SU-DHL-6 (cell line): ENCODE data around the gene UPK2.

Source experiments
- H2AFZ ChIP-seq: fragments of 200-600 bp; sonication (generic); 2 replicates; pipeline ENCODE4 v1.6.1; 2014; ENCODE audit warnings: low read depth, mild to moderate bottlenecking, moderate library complexity, mixed read lengths, antibody characterized with exemption, low read length; ENCODE audit not compliant: severe bottlenecking
- H3F3A ChIP-seq: fragments of 200-600 bp; shearing (Covaris generic); 2 replicates; pipeline ENCODE4 v1.6.0; 2016; ENCODE audit warnings: antibody characterized with exemption, mild to moderate bottlenecking; ENCODE audit not compliant: insufficient read depth
- H3K27ac ChIP-seq: fragments of 200-600 bp; sonication (generic); 2 replicates; pipeline ENCODE4 v1.5.1; 2016; ENCODE audit warnings: low read depth, mild to moderate bottlenecking, low read length, moderate library complexity, mixed read lengths
- H3K27me3 ChIP-seq: fragments of 200-600 bp; sonication (generic), shearing (Covaris generic); 2 replicates; pipeline ENCODE4 v1.6.0; 2014; ENCODE audit warnings: mild to moderate bottlenecking, low read length
- H3K36me3 ChIP-seq: fragments of 200-600 bp; sonication (generic); 2 replicates; pipeline ENCODE4 v1.6.1; 2014; ENCODE audit warnings: mild to moderate bottlenecking, low read length, mixed read lengths
- H3K4me2 ChIP-seq: fragments of 300-600, 200-600 bp; shearing (Covaris generic), sonication (generic); 2 replicates; pipeline ENCODE4 v1.6.0; 2014; ENCODE audit warnings: low read length, low read depth, mild to moderate bottlenecking; ENCODE audit not compliant: poor library complexity, severe bottlenecking
- H3K4me3 ChIP-seq: fragments of 200-600 bp; sonication (generic); 2 replicates; pipeline ENCODE4 v1.5.1; 2014; ENCODE audit warnings: antibody characterized with exemption, low read length, mild to moderate bottlenecking, mixed read lengths; ENCODE audit not compliant: insufficient read depth, poor library complexity, severe bottlenecking
- H3K79me2 ChIP-seq: fragments of 200-600 bp; sonication (generic); 2 replicates; pipeline ENCODE4 v1.6.1; 2014; ENCODE audit warnings: mild to moderate bottlenecking, low read length, moderate library complexity; ENCODE audit not compliant: insufficient read depth
- H3K9ac ChIP-seq: fragments of 200-600 bp; sonication (generic); 2 replicates; pipeline ENCODE4 v1.7.0; 2014; ENCODE audit warnings: mild to moderate bottlenecking, low read length
- H3K9me2 ChIP-seq: fragments of 200-600 bp; sonication (generic); replicated peaks from 2 replicates; pipeline ENCODE4 v1.6.1; 2014; ENCODE audit warnings: low read length; ENCODE audit not compliant: insufficient read depth
- H3K9me3 ChIP-seq: fragments of 200-600 bp; sonication (generic); 2 replicates; pipeline ENCODE4 v1.6.1; 2014; ENCODE audit warnings: low read length, mixed read lengths; ENCODE audit not compliant: insufficient read depth
- H4K20me1 ChIP-seq: fragments of 200-600 bp; sonication (generic); 2 replicates; pipeline ENCODE4 v1.6.1; 2014; ENCODE audit warnings: low read depth, mild to moderate bottlenecking, antibody characterized with exemption, low read length, moderate library complexity, mixed read lengths
- CTCF ChIP-seq: fragments of 200-600 bp; sonication (generic); IDR thresholded peaks from one replicate; pipeline ENCODE4 v1.5.1; 2017; ENCODE audit warnings: antibody characterized with exemption, mild to moderate bottlenecking, low read length, moderate library complexity; ENCODE audit not compliant: insufficient read depth, poor library complexity, severe bottlenecking
- EZH2phosphoT487 ChIP-seq: fragments of 200-600 bp; sonication (generic), shearing (Covaris generic); conservative IDR thresholded peaks from 2 replicates; pipeline ENCODE4 v1.6.1; 2018; ENCODE audit warnings: mild to moderate bottlenecking, antibody characterized with exemption, low read length, moderate library complexity, mixed read lengths

Gene UPK2

GRCh38 chr11:118911113-118911879, 44.8 kb upstream of the UPK2 start:
- Histone ChIP-seq H3K4me3 (no peak overlapping the region), H2AFZ (no peak overlapping the region), H3K36me3 (no peaks in the 10 kb centered on the region), H3F3A (peaks cover 8% of the 10 kb centered on the region), H3K9me2 (no peaks in the 10 kb centered on the region), H3K9me3 (no peaks in the 10 kb centered on the region), H4K20me1 (no peaks in the 10 kb centered on the region), H3K27ac (no peak overlapping the region), H3K9ac (no peak overlapping the region), H3K27me3 (no peaks in the 10 kb centered on the region), H3K79me2 (no peaks in the 10 kb centered on the region), H3K4me2 (no peak overlapping the region)
- TF ChIP-seq EZH2phosphoT487: no peak
- no peak for TF ChIP-seq CTCF

- Histone ChIP-seq H3K9ac (no peak overlapping the region), H3F3A (peaks cover 8% of the 10 kb centered on the region), H3K4me2 (no peak overlapping the region), H4K20me1 (no peaks in the 10 kb centered on the region), H3K9me3 (no peaks in the 10 kb centered on the region), H3K4me3 (no peak overlapping the region), H3K79me2 (no peaks in the 10 kb centered on the region), H3K27ac (no peak overlapping the region), H3K9me2 (no peaks in the 10 kb centered on the region), H3K36me3 (no peaks in the 10 kb centered on the region), H3K27me3 (no peaks in the 10 kb centered on the region), H2AFZ (no peak overlapping the region)
- TF ChIP-seq EZH2phosphoT487 (no peak), CTCF (no peak)
Observed at GRCh38 chr11:118911880-118912741, 44.0 kb upstream of the UPK2 start.

- no peaks in the 10 kb centered on the region for H3K27me3 ChIP-seq
- H3K79me2 ChIP-seq: no peaks in the 10 kb centered on the region
- no peak overlapping the region for H3K4me2 ChIP-seq
- TF ChIP-seq EZH2phosphoT487 (no peak), CTCF (no peak)
- H2AFZ ChIP-seq: no peak overlapping the region
- no peaks in the 10 kb centered on the region for H3K36me3 ChIP-seq
- H4K20me1 ChIP-seq: no peaks in the 10 kb centered on the region
- H3K27ac ChIP-seq: no peak overlapping the region
- H3F3A ChIP-seq: peaks cover 8% of the 10 kb centered on the region
- H3K4me3 ChIP-seq: no peak overlapping the region
- no peak overlapping the region for H3K9ac ChIP-seq
- H3K9me2 ChIP-seq: no peaks in the 10 kb centered on the region
- no peaks in the 10 kb centered on the region for H3K9me3 ChIP-seq
Observed at GRCh38 chr11:118912742-118913410, 43.2 kb upstream of the UPK2 start.
